ENCODE results near the gene AUTS2.

AUTS2 gene

GRCh38 chr7:69599286-69599954 lies 1.1 kb downstream of the AUTS2 start:
- Histone ChIP-seq H3K36me3 (ENCODE audit: control insufficient read depth in 2 of 2, insufficient read depth in 2 of 2, low read length in 2 of 2) (no peaks in the 10 kb centered on the region), H3K4me3 (ENCODE audit: low read length in 2 of 2) (peak overlapping the region; percentile 55 to 76), H3K27me3 (ENCODE audit: control insufficient read depth in 2 of 2, insufficient read depth in 2 of 2, low read length in 2 of 2) (peaks cover 4 to 17% of the 10 kb centered on the region in 2 donors), H3K4me1 (ENCODE audit: control insufficient read depth in 2 of 2, insufficient read depth in 2 of 2, low read length in 2 of 2) (peaks cover 0 to 2% of the 10 kb centered on the region in 2 donors), H3K9me3 (ENCODE audit: control insufficient read depth in 2 of 2, low read length in 2 of 2) (no peaks in the 10 kb centered on the region), H3K27ac (ENCODE audit: low read depth in 2 of 2, low read length in 2 of 2) (no peak overlapping the region), H3K9ac (ENCODE audit: low read depth in 1 of 2, low read length in 2 of 2) (peak overlapping the region in 1 of 2 donors; percentile 35)

GRCh38 chr7:69599955-69600709 lies 1.9 kb downstream of the AUTS2 start:
- Histone ChIP-seq H3K4me3 (ENCODE audit: low read length in 2 of 2) (peak overlapping the region; percentile 37 to 76), H3K36me3 (ENCODE audit: control insufficient read depth in 2 of 2, insufficient read depth in 2 of 2, low read length in 2 of 2) (no peaks in the 10 kb centered on the region), H3K9me3 (ENCODE audit: control insufficient read depth in 2 of 2, low read length in 2 of 2) (no peaks in the 10 kb centered on the region), H3K27me3 (ENCODE audit: control insufficient read depth in 2 of 2, insufficient read depth in 2 of 2, low read length in 2 of 2) (peaks cover 4 to 17% of the 10 kb centered on the region in 2 donors), H3K9ac (ENCODE audit: low read depth in 1 of 2, low read length in 2 of 2) (peak overlapping the region in 1 of 2 donors; percentile 35), H3K27ac (ENCODE audit: low read depth in 2 of 2, low read length in 2 of 2) (no peak overlapping the region), H3K4me1 (ENCODE audit: control insufficient read depth in 2 of 2, insufficient read depth in 2 of 2, low read length in 2 of 2) (peaks cover 0 to 2% of the 10 kb centered on the region in 2 donors)

DNA sequence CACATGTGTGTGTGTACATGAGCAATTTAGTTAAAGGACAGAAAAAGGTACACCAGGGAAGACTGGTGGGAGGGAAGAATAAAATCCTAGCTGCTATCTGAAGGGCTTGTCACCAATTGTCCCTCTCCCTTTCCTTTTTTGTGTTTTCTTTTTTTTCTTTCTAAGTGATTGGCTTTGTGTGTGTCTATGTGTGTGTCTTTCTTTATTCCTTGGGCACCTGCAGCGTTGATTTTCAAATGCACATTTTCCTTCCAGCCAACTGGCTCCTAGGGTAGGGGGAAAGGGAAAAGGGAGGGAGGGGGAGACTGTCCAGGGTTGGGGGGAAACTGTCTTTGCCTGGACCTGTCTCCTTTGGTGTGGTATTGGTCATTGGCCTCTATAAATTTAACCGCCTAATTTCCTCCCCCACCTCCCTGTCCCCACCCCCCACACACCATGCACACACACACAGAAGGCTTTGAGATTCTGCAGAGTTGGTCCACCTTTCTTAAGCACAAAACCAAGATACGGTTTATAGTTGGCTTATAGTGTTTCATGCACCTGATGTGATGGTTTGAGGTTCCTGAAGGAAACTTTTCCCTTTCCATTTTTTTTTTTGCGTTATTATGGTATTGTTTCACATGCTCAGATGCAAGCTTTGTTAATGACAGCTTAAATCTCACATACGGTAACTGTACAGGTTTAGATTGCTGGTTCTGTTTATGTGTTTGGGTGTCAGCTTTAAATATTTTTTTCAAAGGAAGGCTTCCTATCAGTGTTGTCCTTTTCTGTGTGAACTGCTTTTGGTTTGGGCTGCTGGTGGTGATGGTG lies 2.6 kb downstream of the AUTS2 start:
- peak overlapping the region in 1 of 2 donors; percentile 76 for H3K4me3 ChIP-seq (ENCODE audit: low read length in 2 of 2)
- H3K4me1 ChIP-seq (ENCODE audit: control insufficient read depth in 2 of 2, insufficient read depth in 2 of 2, low read length in 2 of 2) = peaks cover 0 to 2% of the 10 kb centered on the region in 2 donors
- no peak overlapping the region for H3K27ac ChIP-seq (ENCODE audit: low read depth in 2 of 2, low read length in 2 of 2)
- H3K27me3 ChIP-seq (ENCODE audit: control insufficient read depth in 2 of 2, insufficient read depth in 2 of 2, low read length in 2 of 2) = peaks cover 4 to 13% of the 10 kb centered on the region in 2 donors
- no peaks in the 10 kb centered on the region for H3K9me3 ChIP-seq (ENCODE audit: control insufficient read depth in 2 of 2, low read length in 2 of 2)
- no peak overlapping the region for H3K9ac ChIP-seq (ENCODE audit: low read depth in 1 of 2, low read length in 2 of 2)
- no peaks in the 10 kb centered on the region for H3K36me3 ChIP-seq (ENCODE audit: control insufficient read depth in 2 of 2, insufficient read depth in 2 of 2, low read length in 2 of 2)

- Histone ChIP-seq H3K9ac (ENCODE audit: low read depth in 1 of 2, low read length in 2 of 2) (no peak overlapping the region), H3K4me3 (ENCODE audit: low read length in 2 of 2) (no peak overlapping the region), H3K27me3 (ENCODE audit: control insufficient read depth in 2 of 2, insufficient read depth in 2 of 2, low read length in 2 of 2) (peaks cover 3 to 13% of the 10 kb centered on the region in 2 donors), H3K27ac (ENCODE audit: low read depth in 2 of 2, low read length in 2 of 2) (no peak overlapping the region), H3K4me1 (ENCODE audit: control insufficient read depth in 2 of 2, insufficient read depth in 2 of 2, low read length in 2 of 2) (peaks cover 0 to 2% of the 10 kb centered on the region in 2 donors), H3K9me3 (ENCODE audit: control insufficient read depth in 2 of 2, low read length in 2 of 2) (no peaks in the 10 kb centered on the region), H3K36me3 (ENCODE audit: control insufficient read depth in 2 of 2, insufficient read depth in 2 of 2, low read length in 2 of 2) (no peaks in the 10 kb centered on the region)
Observed at GRCh38 chr7:69602522-69602921, 4.2 kb downstream of the AUTS2 start.

- H3K9me3 ChIP-seq (ENCODE audit: control insufficient read depth in 2 of 2, low read length in 2 of 2) = no peaks in the 10 kb centered on the region
- H3K27me3 ChIP-seq (ENCODE audit: control insufficient read depth in 2 of 2, insufficient read depth in 2 of 2, low read length in 2 of 2) = peaks cover 3 to 13% of the 10 kb centered on the region in 2 donors
- no peak overlapping the region for H3K9ac ChIP-seq (ENCODE audit: low read depth in 1 of 2, low read length in 2 of 2)
- peaks cover 0 to 2% of the 10 kb centered on the region in 2 donors for H3K4me1 ChIP-seq (ENCODE audit: control insufficient read depth in 2 of 2, insufficient read depth in 2 of 2, low read length in 2 of 2)
- no peak overlapping the region for H3K27ac ChIP-seq (ENCODE audit: low read depth in 2 of 2, low read length in 2 of 2)
- H3K4me3 ChIP-seq (ENCODE audit: low read length in 2 of 2) = no peak overlapping the region
- no peaks in the 10 kb centered on the region for H3K36me3 ChIP-seq (ENCODE audit: control insufficient read depth in 2 of 2, insufficient read depth in 2 of 2, low read length in 2 of 2)
Observed at GRCh38 chr7:69603351-69603750, 5.1 kb downstream of the AUTS2 start.

- Histone ChIP-seq H3K4me3 (ENCODE audit: low read length in 2 of 2) (no peak overlapping the region), H3K27ac (ENCODE audit: low read depth in 2 of 2, low read length in 2 of 2) (no peak overlapping the region), H3K9ac (ENCODE audit: low read depth in 1 of 2, low read length in 2 of 2) (no peak overlapping the region), H3K27me3 (ENCODE audit: control insufficient read depth in 2 of 2, insufficient read depth in 2 of 2, low read length in 2 of 2) (peaks cover 3 to 13% of the 10 kb centered on the region in 2 donors), H3K4me1 (ENCODE audit: control insufficient read depth in 2 of 2, insufficient read depth in 2 of 2, low read length in 2 of 2) (no peaks in the 10 kb centered on the region), H3K9me3 (ENCODE audit: control insufficient read depth in 2 of 2, low read length in 2 of 2) (no peaks in the 10 kb centered on the region), H3K36me3 (ENCODE audit: control insufficient read depth in 2 of 2, insufficient read depth in 2 of 2, low read length in 2 of 2) (no peaks in the 10 kb centered on the region)
Observed at GRCh38 chr7:69603937-69604494, 5.7 kb downstream of the AUTS2 start.

DNA sequence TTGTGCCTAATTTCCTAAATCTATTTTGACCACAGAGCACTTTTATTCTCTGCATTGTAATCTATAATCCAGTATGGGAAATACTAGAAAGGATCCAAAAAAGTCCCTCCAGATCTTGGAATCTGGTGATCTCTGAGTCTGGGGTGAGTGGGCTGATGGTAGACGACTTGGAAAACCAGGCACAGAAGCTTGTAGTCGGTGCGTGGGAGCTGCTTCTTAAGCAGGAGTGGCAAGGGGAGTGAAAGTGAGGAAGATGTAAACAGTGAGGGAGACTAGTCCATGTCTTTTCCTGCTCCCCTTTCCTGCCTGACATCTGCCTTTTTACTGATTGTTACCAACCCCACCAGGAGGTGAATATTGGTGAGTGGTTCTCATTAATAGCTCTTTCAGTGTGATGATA lies 6.8 kb downstream of the AUTS2 start:
- H3K9ac ChIP-seq (ENCODE audit: low read depth in 1 of 2, low read length in 2 of 2) = no peak overlapping the region
- no peak overlapping the region for H3K27ac ChIP-seq (ENCODE audit: low read depth in 2 of 2, low read length in 2 of 2)
- no peaks in the 10 kb centered on the region for H3K36me3 ChIP-seq (ENCODE audit: control insufficient read depth in 2 of 2, insufficient read depth in 2 of 2, low read length in 2 of 2)
- no peaks in the 10 kb centered on the region for H3K4me1 ChIP-seq (ENCODE audit: control insufficient read depth in 2 of 2, insufficient read depth in 2 of 2, low read length in 2 of 2)
- H3K27me3 ChIP-seq (ENCODE audit: control insufficient read depth in 2 of 2, insufficient read depth in 2 of 2, low read length in 2 of 2) = peaks cover 3 to 8% of the 10 kb centered on the region in 2 donors
- no peaks in the 10 kb centered on the region for H3K9me3 ChIP-seq (ENCODE audit: control insufficient read depth in 2 of 2, low read length in 2 of 2)
- no peak overlapping the region for H3K4me3 ChIP-seq (ENCODE audit: low read length in 2 of 2)

DNA sequence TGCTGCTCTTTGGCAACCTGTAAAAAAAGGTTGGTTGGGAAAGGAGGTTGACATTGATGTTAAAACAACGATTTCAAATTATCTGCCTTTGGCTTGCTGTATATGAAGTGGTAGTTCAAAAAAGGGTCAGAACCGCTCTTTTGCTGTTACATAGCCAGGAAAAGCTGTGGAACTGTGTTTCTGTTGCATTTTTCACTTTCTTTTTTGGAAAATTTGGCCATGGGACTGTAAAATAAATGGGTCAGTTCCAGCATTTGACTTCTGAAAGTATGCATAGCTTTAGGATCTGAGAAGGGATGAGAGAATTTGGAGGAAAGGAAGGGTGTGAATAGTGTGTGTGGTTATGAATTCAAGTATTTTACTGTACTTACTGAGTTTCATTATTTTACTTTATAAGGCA lies 7.3 kb downstream of the AUTS2 start:
- Histone ChIP-seq H3K4me3 (ENCODE audit: low read length in 2 of 2) (no peak overlapping the region), H3K4me1 (ENCODE audit: control insufficient read depth in 2 of 2, insufficient read depth in 2 of 2, low read length in 2 of 2) (no peaks in the 10 kb centered on the region), H3K9me3 (ENCODE audit: control insufficient read depth in 2 of 2, low read length in 2 of 2) (no peaks in the 10 kb centered on the region), H3K9ac (ENCODE audit: low read depth in 1 of 2, low read length in 2 of 2) (no peak overlapping the region), H3K36me3 (ENCODE audit: control insufficient read depth in 2 of 2, insufficient read depth in 2 of 2, low read length in 2 of 2) (no peaks in the 10 kb centered on the region), H3K27me3 (ENCODE audit: control insufficient read depth in 2 of 2, insufficient read depth in 2 of 2, low read length in 2 of 2) (peaks cover 3 to 5% of the 10 kb centered on the region in 2 donors), H3K27ac (ENCODE audit: low read depth in 2 of 2, low read length in 2 of 2) (no peak overlapping the region)

DNA sequence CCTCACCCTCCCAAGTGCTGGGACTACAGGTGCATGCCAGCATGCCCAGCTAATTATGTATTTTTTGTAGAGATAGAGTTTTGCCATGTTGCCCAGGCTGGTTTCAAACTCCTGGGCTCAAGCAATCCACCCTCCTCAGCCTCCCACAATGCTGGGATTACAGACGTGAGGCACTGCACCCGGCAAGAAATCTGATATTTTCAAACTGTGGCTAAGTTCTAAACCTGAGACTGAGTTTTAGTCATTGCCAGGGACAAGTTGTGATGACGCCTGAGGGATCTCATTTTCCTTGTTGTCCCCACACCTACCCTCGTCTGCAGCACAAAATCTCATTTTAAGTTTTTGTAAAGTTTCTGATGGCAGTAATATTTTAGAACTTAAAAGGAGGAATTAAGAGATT lies 9.8 kb downstream of the AUTS2 start:
- no peaks in the 10 kb centered on the region for H3K9me3 ChIP-seq (ENCODE audit: control insufficient read depth in 2 of 2, low read length in 2 of 2)
- no peak overlapping the region for H3K4me3 ChIP-seq (ENCODE audit: low read length in 2 of 2)
- no peaks in the 10 kb centered on the region for H3K4me1 ChIP-seq (ENCODE audit: control insufficient read depth in 2 of 2, insufficient read depth in 2 of 2, low read length in 2 of 2)
- H3K9ac ChIP-seq (ENCODE audit: low read depth in 1 of 2, low read length in 2 of 2) = no peak overlapping the region
- no peak overlapping the region for H3K27ac ChIP-seq (ENCODE audit: low read depth in 2 of 2, low read length in 2 of 2)
- H3K27me3 ChIP-seq (ENCODE audit: control insufficient read depth in 2 of 2, insufficient read depth in 2 of 2, low read length in 2 of 2) = no peaks in the 10 kb centered on the region
- no peaks in the 10 kb centered on the region for H3K36me3 ChIP-seq (ENCODE audit: control insufficient read depth in 2 of 2, insufficient read depth in 2 of 2, low read length in 2 of 2)

All from mucosa of rectum (tissue), 2 donors.